Mesothelial cell of epicardium (in vitro differentiated cells): Measurements from ENCODE around the gene MYO1D. TPM values are rescaled to one million over a fixed set of nuclear protein-coding genes. Genes with fewer than 3 reads are reported as not detected.
A peak's percentile ranks its signal among the peaks of the same experiment; 100 is the strongest.

Experiments used
- DNase-seq, 2 experiments: peaks; one replicate each; pipeline ENCODE4 v3.0.0; 2021; ENCODE audit warnings: low spot score in 2 of 2; ENCODE audit not compliant: unreplicated experiment in 2 of 2
- H3K27ac Mint-ChIP-seq: 2 replicates; pipeline ENCODE4 v1.8.0; 2021; ENCODE audit warnings: mixed read lengths
- H3K27me3 Mint-ChIP-seq: 2 replicates; pipeline ENCODE4 v1.8.0; 2021; ENCODE audit warnings: low read depth, mixed read lengths
- H3K36me3 Mint-ChIP-seq: 2 replicates; pipeline ENCODE4 v1.8.0; 2021; ENCODE audit warnings: mixed read lengths
- H3K4me1 Mint-ChIP-seq: 2 replicates; pipeline ENCODE4 v1.8.0; 2021; ENCODE audit warnings: mixed read lengths
- H3K4me3 Mint-ChIP-seq: 2 replicates; pipeline ENCODE4 v1.8.0; 2021; ENCODE audit warnings: mild to moderate bottlenecking, moderate library complexity, mixed read lengths
- H3K9me3 Mint-ChIP-seq: 2 replicates; pipeline ENCODE4 v1.8.0; 2021; ENCODE audit warnings: mixed read lengths
- total RNA-seq: library from RNA; stranded (reverse); gene quantifications from 3 replicates; pipeline ENCODE4 v1.2.1, GENCODE V29; 2021
- TF ChIP-seq, protein P1 (sequence below): fragments of 200-600 bp; sonication (generic); IDR thresholded peaks from one replicate; pipeline ENCODE4 v1.5.0; 2021; ENCODE audit warnings: antibody characterized with exemption; ENCODE audit not compliant: unreplicated experiment

MYO1D gene
- total RNA-seq, 1 donor from 2014 or later, result 48.6 TPM

GRCh38 chr17:32774695-32775084, 102.2 kb downstream of the MYO1D start:
- no peaks in the 10 kb centered on the region for H3K27me3 Mint-ChIP-seq
- no peaks in the 10 kb centered on the region for H3K9me3 Mint-ChIP-seq
- DNase-seq, result no peak
- TF ChIP-seq, protein P1, sequence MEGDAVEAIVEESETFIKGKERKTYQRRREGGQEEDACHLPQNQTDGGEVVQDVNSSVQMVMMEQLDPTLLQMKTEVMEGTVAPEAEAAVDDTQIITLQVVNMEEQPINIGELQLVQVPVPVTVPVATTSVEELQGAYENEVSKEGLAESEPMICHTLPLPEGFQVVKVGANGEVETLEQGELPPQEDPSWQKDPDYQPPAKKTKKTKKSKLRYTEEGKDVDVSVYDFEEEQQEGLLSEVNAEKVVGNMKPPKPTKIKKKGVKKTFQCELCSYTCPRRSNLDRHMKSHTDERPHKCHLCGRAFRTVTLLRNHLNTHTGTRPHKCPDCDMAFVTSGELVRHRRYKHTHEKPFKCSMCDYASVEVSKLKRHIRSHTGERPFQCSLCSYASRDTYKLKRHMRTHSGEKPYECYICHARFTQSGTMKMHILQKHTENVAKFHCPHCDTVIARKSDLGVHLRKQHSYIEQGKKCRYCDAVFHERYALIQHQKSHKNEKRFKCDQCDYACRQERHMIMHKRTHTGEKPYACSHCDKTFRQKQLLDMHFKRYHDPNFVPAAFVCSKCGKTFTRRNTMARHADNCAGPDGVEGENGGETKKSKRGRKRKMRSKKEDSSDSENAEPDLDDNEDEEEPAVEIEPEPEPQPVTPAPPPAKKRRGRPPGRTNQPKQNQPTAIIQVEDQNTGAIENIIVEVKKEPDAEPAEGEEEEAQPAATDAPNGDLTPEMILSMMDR, result no peak
- H3K4me1 Mint-ChIP-seq, result peaks cover 43% of the 10 kb centered on the region
- H3K4me3 Mint-ChIP-seq, result no peak overlapping the region
- peak overlapping the region; percentile 84 for H3K27ac Mint-ChIP-seq
- peaks cover 10% of the 10 kb centered on the region for H3K36me3 Mint-ChIP-seq

- peaks cover 10% of the 10 kb centered on the region for H3K36me3 Mint-ChIP-seq
- no peaks in the 10 kb centered on the region for H3K9me3 Mint-ChIP-seq
- TF ChIP-seq, protein P1, result no peak
- DNase-seq, result no peak
- H3K4me3 Mint-ChIP-seq, result no peak overlapping the region
- no peaks in the 10 kb centered on the region for H3K27me3 Mint-ChIP-seq
- H3K4me1 Mint-ChIP-seq, result peaks cover 43% of the 10 kb centered on the region
- H3K27ac Mint-ChIP-seq, result peak overlapping the region; percentile 84
Observed at GRCh38 chr17:32773856-32774694, 102.8 kb downstream of the MYO1D start.

DNA sequence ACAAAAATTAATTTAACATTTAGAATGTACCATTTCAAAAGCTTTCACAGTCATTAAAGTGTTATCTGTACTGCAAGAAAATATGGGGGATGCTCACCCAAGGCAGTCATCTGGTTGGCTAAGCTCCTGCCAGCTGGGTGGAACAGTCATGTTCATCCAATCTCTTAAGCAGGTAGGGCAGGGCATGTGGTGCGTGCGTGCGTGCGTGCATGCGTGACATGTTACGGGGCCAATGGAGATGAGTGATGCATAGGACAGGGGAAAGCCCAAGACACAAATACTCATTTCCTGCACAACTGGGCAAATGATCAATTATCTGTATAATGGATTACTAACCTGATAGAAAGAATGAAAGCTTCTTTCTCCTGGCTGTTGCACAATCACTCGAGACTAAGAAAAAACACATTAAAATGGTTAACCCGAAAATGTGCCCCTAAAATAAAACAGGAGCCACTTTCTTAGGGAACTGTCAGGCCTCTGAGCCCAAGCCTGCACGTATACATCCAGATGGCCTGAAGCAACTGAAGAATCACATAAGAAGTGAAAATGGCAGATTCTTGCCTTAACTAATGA, 104.4 kb downstream of the MYO1D start:
- Mint-ChIP-seq H3K4me3 (no peak overlapping the region), H3K36me3 (peaks cover 12% of the 10 kb centered on the region), H3K9me3 (no peaks in the 10 kb centered on the region), H3K4me1 (peaks cover 43% of the 10 kb centered on the region), H3K27me3 (no peaks in the 10 kb centered on the region), H3K27ac (peak overlapping the region; percentile 10)
- DNase-seq, result no peak
- TF ChIP-seq, protein P1, result no peak

DNA sequence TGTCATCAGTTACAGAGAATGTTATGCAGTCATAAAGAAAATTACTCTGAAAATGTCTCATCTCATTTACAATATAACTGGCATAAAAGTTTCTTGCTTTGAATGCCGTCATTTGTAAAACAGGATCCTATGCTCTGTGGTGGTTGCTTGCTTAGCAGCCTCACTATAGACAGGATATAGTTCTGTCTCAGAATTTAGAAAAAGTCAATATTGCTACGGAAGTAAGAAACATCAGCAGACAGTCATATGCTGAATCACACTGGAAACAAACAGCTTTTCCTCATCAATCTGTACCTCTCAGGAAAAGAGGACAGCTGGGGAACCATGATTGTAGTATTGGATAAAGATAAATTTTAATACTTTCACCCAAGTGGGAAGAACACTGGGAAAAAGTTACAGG, 105.5 kb downstream of the MYO1D start:
- Mint-ChIP-seq H3K27ac (peak overlapping the region; percentile 21), H3K4me3 (no peak overlapping the region), H3K36me3 (peaks cover 15% of the 10 kb centered on the region), H3K27me3 (no peaks in the 10 kb centered on the region), H3K9me3 (no peaks in the 10 kb centered on the region), H3K4me1 (peaks cover 34% of the 10 kb centered on the region)
- TF ChIP-seq, protein P1, result no peak
- no peak for DNase-seq

DNA sequence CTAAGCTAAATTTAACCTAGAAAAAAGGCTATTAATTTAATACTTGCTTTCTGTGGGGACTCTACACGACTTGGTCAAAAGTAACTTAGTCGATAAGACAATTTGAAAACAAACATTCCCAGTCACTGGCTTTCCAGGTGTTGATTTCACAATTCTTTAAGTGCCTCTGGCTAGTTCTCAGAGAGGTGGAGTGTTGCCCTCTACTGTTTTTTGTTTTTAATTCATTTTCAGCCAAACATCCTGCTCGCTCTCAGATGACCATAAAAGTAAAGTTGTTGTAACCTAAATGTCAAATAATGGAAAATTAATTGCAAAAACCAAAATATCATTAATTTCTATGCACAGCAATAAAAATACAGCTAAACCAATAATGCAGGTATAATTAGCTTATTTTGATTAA, 107.1 kb downstream of the MYO1D start:
- Mint-ChIP-seq H3K9me3 (no peaks in the 10 kb centered on the region), H3K27me3 (no peaks in the 10 kb centered on the region), H3K36me3 (peaks cover 14% of the 10 kb centered on the region), H3K4me1 (peaks cover 30% of the 10 kb centered on the region), H3K4me3 (no peak overlapping the region), H3K27ac (no peak overlapping the region)
- no peak for DNase-seq
- TF ChIP-seq, protein P1, result no peak
